ENCODE data around the gene EXT2. TPM values are rescaled to one million over a fixed set of nuclear protein-coding genes. Genes with fewer than 3 reads are reported as not detected.
A peak's percentile ranks its signal among the peaks of the same experiment; 100 is the strongest.

Gene EXT2
- total RNA-seq, 1 experiment from 2014 or later = 77.0 TPM

GRCh38 chr11:44219830-44220796, 124.6 kb downstream of the EXT2 start:
- Histone ChIP-seq H3K4me3 (ENCODE audit: low read length) (no peak overlapping the region), H3F3A (ENCODE audit: low read length, unreplicated experiment) (no peaks in the 10 kb centered on the region), H3K27me3 (ENCODE audit: low read length) (no peaks in the 10 kb centered on the region), H3K9me2 (replicated peaks; ENCODE audit: low read length) (no peaks in the 10 kb centered on the region), H3K79me2 (ENCODE audit: low read length) (no peaks in the 10 kb centered on the region), H3K36me3 (ENCODE audit: low read depth, low read length) (no peaks in the 10 kb centered on the region), H3K9ac (ENCODE audit: low read length) (no peak overlapping the region), H3K27ac (ENCODE audit: low read length) (no peak overlapping the region), H3K4me2 (ENCODE audit: low read length) (no peak overlapping the region), H4K20me1 (ENCODE audit: low read length) (no peaks in the 10 kb centered on the region), H3K9me3 (ENCODE audit: low read length) (no peaks in the 10 kb centered on the region), H3K4me1 (ENCODE audit: insufficient read depth, low read length) (no peaks in the 10 kb centered on the region), H2AFZ (ENCODE audit: low read length) (no peak overlapping the region)
- DNase-seq = peak; percentile 18
- intact Hi-C loops (cut with micrococcal nuclease) = no loop called here
- no peak for ATAC-seq
- BruUV-seq (replicated peaks) = no TSS peak
- TF ChIP-seq CTCF (conservative IDR thresholded peaks at IDR 0.05; ENCODE audit: low read depth, low read length) (no peak), EZH2phosphoT487 (IDR thresholded peaks at IDR 0.05; ENCODE audit: borderline replicate concordance, low read length) (no peak), EZH2 (IDR thresholded peaks at IDR 0.05; ENCODE audit: low read length, unreplicated experiment) (no peak)
- ChIA-PET CTCF (no interaction called here), POLR2A (ENCODE audit: unreplicated experiment) (no interaction called here)

- no peak for TF ChIP-seq EZH2phosphoT487 (IDR thresholded peaks at IDR 0.05; ENCODE audit: borderline replicate concordance, low read length)
- TF ChIP-seq EZH2 (IDR thresholded peaks at IDR 0.05; ENCODE audit: low read length, unreplicated experiment) = no peak
- no peak for TF ChIP-seq CTCF (conservative IDR thresholded peaks at IDR 0.05; ENCODE audit: low read depth, low read length)
- CTCF ChIA-PET = no interaction called here
- no peaks in the 10 kb centered on the region for H3K4me1 ChIP-seq (ENCODE audit: insufficient read depth, low read length)
- H3K27ac ChIP-seq (ENCODE audit: low read length) = no peak overlapping the region
- no peaks in the 10 kb centered on the region for H3K36me3 ChIP-seq (ENCODE audit: low read depth, low read length)
- H3K4me2 ChIP-seq (ENCODE audit: low read length) = no peak overlapping the region
- DNase-seq = no peak
- no peaks in the 10 kb centered on the region for H4K20me1 ChIP-seq (ENCODE audit: low read length)
- intact Hi-C loops (cut with micrococcal nuclease) = no loop called here
- BruUV-seq (replicated peaks) = no TSS peak
- POLR2A ChIA-PET (ENCODE audit: unreplicated experiment) = no interaction called here
- H3K9ac ChIP-seq (ENCODE audit: low read length) = no peak overlapping the region
- no peaks in the 10 kb centered on the region for H3K27me3 ChIP-seq (ENCODE audit: low read length)
- H3K4me3 ChIP-seq (ENCODE audit: low read length) = no peak overlapping the region
- H3F3A ChIP-seq (ENCODE audit: low read length, unreplicated experiment) = no peaks in the 10 kb centered on the region
- ATAC-seq = no peak
- H3K9me2 ChIP-seq (replicated peaks; ENCODE audit: low read length) = no peaks in the 10 kb centered on the region
- H3K79me2 ChIP-seq (ENCODE audit: low read length) = no peaks in the 10 kb centered on the region
- H3K9me3 ChIP-seq (ENCODE audit: low read length) = no peaks in the 10 kb centered on the region
- H2AFZ ChIP-seq (ENCODE audit: low read length) = no peak overlapping the region
Observed at GRCh38 chr11:44221456-44221855, 126.0 kb downstream of the EXT2 start.

GRCh38 chr11:44221992-44222391, 126.5 kb downstream of the EXT2 start:
- no TSS peak for BruUV-seq (replicated peaks)
- no peak for ATAC-seq
- Histone ChIP-seq H3K27me3 (ENCODE audit: low read length) (no peaks in the 10 kb centered on the region), H3K4me2 (ENCODE audit: low read length) (no peak overlapping the region), H4K20me1 (ENCODE audit: low read length) (no peaks in the 10 kb centered on the region), H2AFZ (ENCODE audit: low read length) (no peak overlapping the region), H3K9ac (ENCODE audit: low read length) (no peak overlapping the region), H3K4me1 (ENCODE audit: insufficient read depth, low read length) (no peaks in the 10 kb centered on the region), H3K9me2 (replicated peaks; ENCODE audit: low read length) (no peaks in the 10 kb centered on the region), H3K27ac (ENCODE audit: low read length) (no peak overlapping the region), H3K9me3 (ENCODE audit: low read length) (no peaks in the 10 kb centered on the region), H3K4me3 (ENCODE audit: low read length) (no peak overlapping the region), H3K36me3 (ENCODE audit: low read depth, low read length) (no peaks in the 10 kb centered on the region), H3K79me2 (ENCODE audit: low read length) (no peaks in the 10 kb centered on the region), H3F3A (ENCODE audit: low read length, unreplicated experiment) (no peaks in the 10 kb centered on the region)
- no peak for DNase-seq
- ChIA-PET CTCF (no interaction called here), POLR2A (ENCODE audit: unreplicated experiment) (no interaction called here)
- no peak for TF ChIP-seq EZH2phosphoT487 (IDR thresholded peaks at IDR 0.05; ENCODE audit: borderline replicate concordance, low read length)
- intact Hi-C loops (cut with micrococcal nuclease) = no loop called here
